Measurements from ENCODE around the gene CELF4.

The CELF4 gene

DNA sequence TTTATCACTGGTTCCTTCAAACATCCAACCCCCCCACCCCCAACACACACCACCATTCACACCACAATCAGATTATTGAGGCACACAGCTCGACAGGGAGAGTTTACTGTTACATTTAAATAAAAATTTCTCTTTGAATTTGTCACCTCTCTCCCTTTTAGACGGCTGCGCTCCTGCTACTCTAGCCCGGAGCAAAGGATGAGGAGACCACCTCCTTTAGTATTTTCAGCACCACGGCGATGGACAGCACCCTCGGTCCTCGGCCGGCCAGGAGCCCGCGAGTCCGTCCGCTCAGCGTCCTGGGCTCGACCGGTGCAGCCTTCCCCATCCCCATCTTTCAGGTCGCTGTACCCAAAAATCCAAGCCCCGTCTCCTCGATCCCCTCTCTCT lies 892 bp downstream of the CELF4 start:
- peak; percentile 32 for DNase-seq (ENCODE audit: low spot score)
- TF ChIP-seq, protein P1, sequence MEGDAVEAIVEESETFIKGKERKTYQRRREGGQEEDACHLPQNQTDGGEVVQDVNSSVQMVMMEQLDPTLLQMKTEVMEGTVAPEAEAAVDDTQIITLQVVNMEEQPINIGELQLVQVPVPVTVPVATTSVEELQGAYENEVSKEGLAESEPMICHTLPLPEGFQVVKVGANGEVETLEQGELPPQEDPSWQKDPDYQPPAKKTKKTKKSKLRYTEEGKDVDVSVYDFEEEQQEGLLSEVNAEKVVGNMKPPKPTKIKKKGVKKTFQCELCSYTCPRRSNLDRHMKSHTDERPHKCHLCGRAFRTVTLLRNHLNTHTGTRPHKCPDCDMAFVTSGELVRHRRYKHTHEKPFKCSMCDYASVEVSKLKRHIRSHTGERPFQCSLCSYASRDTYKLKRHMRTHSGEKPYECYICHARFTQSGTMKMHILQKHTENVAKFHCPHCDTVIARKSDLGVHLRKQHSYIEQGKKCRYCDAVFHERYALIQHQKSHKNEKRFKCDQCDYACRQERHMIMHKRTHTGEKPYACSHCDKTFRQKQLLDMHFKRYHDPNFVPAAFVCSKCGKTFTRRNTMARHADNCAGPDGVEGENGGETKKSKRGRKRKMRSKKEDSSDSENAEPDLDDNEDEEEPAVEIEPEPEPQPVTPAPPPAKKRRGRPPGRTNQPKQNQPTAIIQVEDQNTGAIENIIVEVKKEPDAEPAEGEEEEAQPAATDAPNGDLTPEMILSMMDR (IDR thresholded peaks at IDR 0.05; ENCODE audit: extremely low read depth, missing control alignments), result no peak

GRCh38 chr18:37563931-37564392 lies 1.6 kb downstream of the CELF4 start:
- no peak for DNase-seq (ENCODE audit: low spot score)
- TF ChIP-seq, protein P1 (IDR thresholded peaks at IDR 0.05; ENCODE audit: extremely low read depth, missing control alignments), result no peak

DNA sequence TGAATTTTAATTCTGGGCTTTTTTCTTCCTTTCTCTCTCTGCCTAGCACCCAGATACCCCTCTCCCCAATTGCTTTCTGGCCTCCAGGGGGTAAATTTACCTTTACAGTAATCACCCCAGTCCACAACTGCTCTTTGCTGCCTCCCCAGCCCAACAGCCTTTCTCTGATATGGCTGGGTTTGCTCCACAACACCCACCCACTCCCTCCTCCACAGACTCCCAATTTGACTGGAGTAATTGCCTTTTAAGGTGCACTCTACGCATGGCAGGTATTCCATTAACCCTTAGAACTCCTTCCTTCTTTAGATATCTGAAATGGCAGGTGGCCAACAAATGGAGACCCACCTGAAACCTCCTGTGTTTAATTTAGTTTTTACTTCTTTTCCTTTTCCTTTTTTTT lies 3.6 kb downstream of the CELF4 start:
- TF ChIP-seq, protein P1 (IDR thresholded peaks at IDR 0.05; ENCODE audit: extremely low read depth, missing control alignments), result no peak
- DNase-seq (ENCODE audit: low spot score), result no peak

GRCh38 chr18:37560003-37560402 lies 5.6 kb downstream of the CELF4 start:
- TF ChIP-seq, protein P1 (IDR thresholded peaks at IDR 0.05; ENCODE audit: extremely low read depth, missing control alignments), result no peak
- no peak for DNase-seq (ENCODE audit: low spot score)

DNA sequence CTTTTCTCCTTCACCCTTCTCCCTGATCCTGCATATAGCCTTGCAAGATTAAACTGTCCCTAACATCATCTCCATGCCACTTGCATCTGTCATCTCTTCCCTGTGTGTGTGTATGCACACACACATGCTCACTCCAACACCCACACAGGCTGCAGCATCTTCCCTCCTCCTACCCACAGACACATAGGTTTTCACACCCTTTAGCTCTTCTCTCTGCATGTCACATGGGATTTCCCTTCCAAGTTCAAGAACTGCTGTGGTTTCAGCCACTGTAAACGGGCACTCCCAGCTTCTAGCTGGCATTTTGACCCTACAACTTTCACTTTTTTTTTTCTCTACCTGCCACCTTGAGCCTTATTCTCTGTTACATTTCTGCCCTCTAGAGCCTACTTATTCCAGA lies 6.4 kb downstream of the CELF4 start:
- TF ChIP-seq, protein P1 (IDR thresholded peaks at IDR 0.05; ENCODE audit: extremely low read depth, missing control alignments), result no peak

GRCh38 chr18:37554399-37554787 lies 11.2 kb downstream of the CELF4 start:
- TF ChIP-seq, protein P1 (IDR thresholded peaks at IDR 0.05; ENCODE audit: extremely low read depth, missing control alignments), result no peak
- DNase-seq (ENCODE audit: low spot score), result no peak

More for the DNA sequence above, 6.4 kb downstream of the CELF4 start:
- DNase-seq (ENCODE audit: low spot score), result no peak

DNA sequence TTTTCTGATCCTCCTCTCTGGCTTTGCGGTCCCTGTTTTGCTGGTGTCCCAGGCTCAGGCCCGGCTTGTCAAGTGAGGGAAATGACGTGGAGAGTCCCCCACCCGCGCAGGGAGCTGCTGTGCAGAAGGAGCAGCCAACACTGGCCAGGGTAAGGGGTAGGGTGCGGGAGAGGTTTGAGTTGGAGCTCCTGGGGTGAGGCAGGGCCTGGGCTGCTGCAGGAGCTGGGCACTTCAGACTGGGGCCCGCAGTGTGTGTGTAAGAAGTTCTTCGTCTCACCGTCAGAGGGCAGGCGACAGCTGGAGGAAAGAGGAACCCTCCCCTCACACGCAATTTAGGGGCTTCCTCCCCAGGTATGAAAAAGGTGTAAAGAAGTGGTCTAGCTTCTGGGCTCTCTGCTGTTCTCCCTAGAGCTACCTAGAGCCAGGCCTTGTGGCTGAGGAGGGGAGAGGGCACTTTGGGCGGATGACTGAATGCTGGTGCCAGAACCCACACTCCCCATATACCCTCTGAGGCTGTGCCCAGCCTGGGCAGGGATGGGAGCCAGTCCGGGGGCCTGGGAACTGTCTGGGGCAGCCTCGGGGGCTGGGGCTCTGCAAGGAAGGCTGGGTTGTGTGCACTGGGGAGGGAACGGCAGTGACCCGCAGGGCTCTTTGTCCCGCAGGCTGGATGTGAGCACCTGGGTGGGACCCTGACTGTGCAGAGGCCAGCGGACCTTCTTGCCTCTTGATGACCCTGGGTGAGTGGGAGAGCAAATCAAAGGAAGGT lies 11.8 kb downstream of the CELF4 start:
- TF ChIP-seq, protein P1 (IDR thresholded peaks at IDR 0.05; ENCODE audit: extremely low read depth, missing control alignments), result peak; percentile 0
- DNase-seq (ENCODE audit: low spot score), result no peak
